ENCODE measurements around the gene PSME2. TPM values are rescaled to one million over a fixed set of nuclear protein-coding genes. Genes with fewer than 3 reads are reported as not detected.

The PSME2 gene
- total and polyA plus RNA-seq, 2 donors (not counting 3 experiments of a cell fraction or from before 2014, with no cell fraction given), result 66.5 to 126 TPM

- FAIRE-seq, result no peak
- CTCF ChIA-PET, result interaction anchor here (11.7 kb wide), 1 partner anchor 47 kb away, joined by 420 read pairs; no protein-coding TSS in a partner anchor
Measured at GRCh38 chr14:24103451-24103850, 43.0 kb downstream of the PSME2 start.

More at GRCh38 chr14:24103451-24103850, 43.0 kb downstream of the PSME2 start:
- Histone ChIP-seq H3K79me2 (ENCODE audit: control insufficient read depth, insufficient read depth, low read length) (no peaks in the 10 kb centered on the region), H3K36me3 (ENCODE audit: control insufficient read depth in 2 of 2, extremely low read depth in 1 of 2, insufficient read depth in 2 of 2, low read length in 2 of 2) (peaks cover 0 to 2% of the 10 kb centered on the region in 2 experiments), H3K4me3 (replicated peaks in 1 of 3; ENCODE audit: insufficient read depth in 1 of 3, low read depth in 1 of 3, low read length in 3 of 3) (no peak overlapping the region), H3K27me3 (ENCODE audit: control insufficient read depth in 2 of 2, insufficient read depth in 2 of 2, low read length in 2 of 2) (no peaks in the 10 kb centered on the region), H3K9me3 (replicated peaks; ENCODE audit: control insufficient read depth, insufficient read depth, low read length) (no peaks in the 10 kb centered on the region), H3K9me1 (replicated peaks; ENCODE audit: control insufficient read depth, extremely low read depth, insufficient read depth, low read length) (no peaks in the 10 kb centered on the region), H3K9ac (replicated peaks; ENCODE audit: extremely low read depth, insufficient read depth, low read length) (no peak overlapping the region), H3K27ac (ENCODE audit: insufficient read depth, low read depth, low read length) (no peak overlapping the region), H3K4me1 (ENCODE audit: control insufficient read depth, extremely low read depth, insufficient read depth, low read length) (peaks cover 11% of the 10 kb centered on the region), H3K4me2 (ENCODE audit: insufficient read depth, low read length) (no peak overlapping the region), H2AFZ (ENCODE audit: low read depth, low read length) (no peak overlapping the region), H4K20me1 (replicated peaks; ENCODE audit: control insufficient read depth, extremely low read depth, insufficient read depth, low read length) (no peaks in the 10 kb centered on the region)
- dilution Hi-C loops (cut with MboI; ENCODE audit: extremely low pct_ligation_motif_present, low sequenced_read_pairs), result no loop called here
- POLR2A ChIA-PET, result interaction anchor here (1.4 kb wide), 1 partner anchor 9 kb away, joined by 4 read pairs; the partner anchor contains the start of gene PCK2
- TF ChIP-seq POLR2AphosphoS5 (IDR thresholded peaks at IDR 0.05; ENCODE audit: insufficient read depth, low read depth, low read length) (no peak), MAX (IDR thresholded peaks at IDR 0.05; ENCODE audit: insufficient read depth, insufficient read length) (no peak), GATA2 (IDR thresholded peaks at IDR 0.05; ENCODE audit: insufficient read depth, insufficient read length, low read depth, low read length) (no peak), JUN (IDR thresholded peaks at IDR 0.05; ENCODE audit: borderline replicate concordance, insufficient read depth, insufficient read length, low read depth) (no peak), FOS (IDR thresholded peaks at IDR 0.05; ENCODE audit: borderline replicate concordance, insufficient read depth, low read length) (no peak), EZH2 (IDR thresholded peaks at IDR 0.05; ENCODE audit: borderline replicate concordance, low read depth, low read length, severe bottlenecking) (no peak), CTCF (IDR thresholded peaks at IDR 0.05; ENCODE audit: extremely low read depth in 1 of 2, insufficient read depth in 1 of 2, low read depth in 1 of 2, low read length in 2 of 2) (no peak), POLR2A (IDR thresholded peaks at IDR 0.05; ENCODE audit: low read depth, low read length) (no peak), MYC (IDR thresholded peaks at IDR 0.05; ENCODE audit: low read depth, low read length) (no peak)
- no peak for DNase-seq (ENCODE audit: low read depth, low spot score)
- BruUV-seq (replicated peaks), result TSS peak; percentile 15
- intact Hi-C loops (cut with micrococcal nuclease), result no loop called here
